Stimulated activated CD8-positive, alpha-beta memory T cell treated with anti-CD3 and anti-CD28 coated beads, Interleukin-4, amount 100 ng/mL, for 4 hours (primary cell): Measurements from ENCODE around the gene RAPGEF3.

Experiments used
- DNase-seq, 2 donors: peaks; one replicate each; pipeline ENCODE4 v3.0.0-alpha.2; 2020; ENCODE audit warnings: low read depth in 2 of 2, low spot score in 1 of 2

The RAPGEF3 gene

GRCh38 chr12:47705229-47705565, 53.5 kb downstream of the RAPGEF3 start:
- no peak for DNase-seq

GRCh38 chr12:47704719-47705118, 54.0 kb downstream of the RAPGEF3 start:
- no peak for DNase-seq

- no peak for DNase-seq
Measured at GRCh38 chr12:47700263-47700662, 58.4 kb downstream of the RAPGEF3 start.

- no peak for DNase-seq
Measured at GRCh38 chr12:47698631-47699030, 60.0 kb downstream of the RAPGEF3 start.

- DNase-seq: no peak
Measured at GRCh38 chr12:47698055-47698454, 60.6 kb downstream of the RAPGEF3 start.

GRCh38 chr12:47689215-47689614, 69.5 kb downstream of the RAPGEF3 start:
- no peak for DNase-seq

- DNase-seq: no peak
Measured at GRCh38 chr12:47687636-47688035, 71.0 kb downstream of the RAPGEF3 start.

GRCh38 chr12:47686645-47687240, 71.9 kb downstream of the RAPGEF3 start:
- DNase-seq: no peak
